ENCODE results near the gene HOXA13. TPM values are rescaled to one million over a fixed set of nuclear protein-coding genes. Genes with fewer than 3 reads are reported as not detected.

The HOXA13 gene
- total and polyA plus RNA-seq, 10 of the 15 experiments (the other 5 are each of a cell fraction or from before 2014, with no cell fraction given) = not detected

DNA sequence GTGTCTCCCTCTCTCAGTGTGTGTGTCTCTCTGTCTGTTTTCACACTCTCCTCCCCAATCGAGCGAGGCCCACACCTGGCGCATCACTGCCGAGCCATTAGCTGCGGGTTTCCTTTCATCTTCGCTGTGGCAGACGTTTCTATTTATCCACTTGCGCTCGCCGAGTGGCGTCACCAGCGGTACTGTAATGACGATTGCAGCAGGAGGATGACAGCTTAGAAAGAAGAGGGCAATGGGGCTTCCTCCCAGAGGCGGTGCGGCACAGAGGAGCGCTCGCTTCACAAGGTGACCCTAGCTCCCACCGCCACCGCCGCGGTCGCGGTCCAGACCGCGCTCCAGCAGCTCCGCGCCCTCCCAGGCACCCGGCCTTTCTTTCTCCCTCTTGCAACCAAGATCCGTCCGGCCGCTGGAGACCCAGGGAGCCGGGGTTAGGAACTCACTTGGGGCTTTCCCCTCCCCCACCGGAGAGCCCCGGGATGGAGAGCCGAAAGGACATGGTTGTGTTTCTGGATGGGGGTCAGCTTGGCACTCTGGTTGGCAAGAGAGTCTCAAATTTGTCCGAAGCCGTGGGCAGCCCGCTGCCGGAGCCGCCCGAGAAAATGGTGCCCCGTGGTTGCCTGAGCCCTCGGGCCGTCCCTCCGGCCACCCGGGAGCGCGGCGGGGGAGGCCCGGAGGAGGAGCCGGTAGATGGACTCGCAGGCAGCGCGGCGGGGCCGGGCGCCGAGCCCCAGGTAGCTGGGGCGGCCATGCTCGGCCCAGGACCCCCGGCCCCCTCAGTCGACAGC lies 42.9 kb upstream of the HOXA13 start, which contains the start of gene EVX1:
Gene EVX1 (plus strand): TSS at position 248 of the 785 bp plus-strand sequence. CDS start 229 bp downstream, at position 477.
- Histone ChIP-seq H3K4me2 (ENCODE audit: control insufficient read depth, insufficient read depth) (no peak within 1 kb of the TSS), H3K4me3 (no peak within 1 kb of the TSS), H3K4me1 (ENCODE audit: control insufficient read depth, insufficient read depth, low read length) (no peaks in the 10 kb centered on the region), H4K20me1 (ENCODE audit: control insufficient read depth, insufficient read depth) (no peaks in the 10 kb centered on the region), H3K9ac (ENCODE audit: control insufficient read depth, insufficient read depth, low read length) (no peak within 1 kb of the TSS), H3K36me3 (ENCODE audit: control insufficient read depth in 2 of 2, insufficient read depth in 2 of 2, low read length in 1 of 2) (no peaks in the 10 kb centered on the region), H3K79me2 (ENCODE audit: control insufficient read depth, insufficient read depth, low read length) (no peaks in the 10 kb centered on the region), H3K27ac (ENCODE audit: control insufficient read depth, insufficient read depth) (no peak within 1 kb of the TSS), H3K9me3 (replicated peaks; ENCODE audit: control insufficient read depth, insufficient read depth, low read length) (no peaks in the 10 kb centered on the region; the same call in 2 of the 3 replicates), H2AFZ (ENCODE audit: control insufficient read depth, low read depth, low read length) (no peak within 1 kb of the TSS), H3K27me3 (replicated peaks in 1 of 2; ENCODE audit: control insufficient read depth in 2 of 2, insufficient read depth in 2 of 2, low read length in 1 of 2) (peaks cover 25 to 26% of the 10 kb centered on the region in 2 experiments)
- in situ Hi-C loops (cut with MboI) = no loop called here
- 13% methylated on average over 50 of the region's 62 CpGs for WGBS (ENCODE audit: insufficient coverage, insufficient replicate concordance, low lambda C conversion rate, missing lambda C conversion rate)
- ATAC-seq = no peak
- no peak for DNase-seq (ENCODE audit: low read depth, low spot score)
- no peak for FAIRE-seq
- ChIA-PET CTCF (interaction anchor here (0.6 kb wide), 1 partner anchor 212 kb away, joined by 4 read pairs; no protein-coding TSS in a partner anchor), RAD21 (ENCODE audit: unreplicated experiment) (interaction anchor here (0.5 kb wide), 1 partner anchor 24 kb away, joined by 3 read pairs; no protein-coding TSS in a partner anchor), POLR2A (no interaction called here), SMC1A (ENCODE audit: uncharacterized antibody, unreplicated experiment) (no interaction called here)
- no TSS peak for BruUV-seq (replicated peaks)
- TF ChIP-seq RAD51 (IDR thresholded peaks at IDR 0.05) (no peak), SRF (IDR thresholded peaks at IDR 0.05; ENCODE audit: low read depth in 2 of 2, low read length in 2 of 2) (no peak), TCF12 (IDR thresholded peaks at IDR 0.05; ENCODE audit: low read depth, low read length) (no peak), BRCA1 (IDR thresholded peaks at IDR 0.05; ENCODE audit: low read depth, low read length) (no peak), KAT2A (conservative IDR thresholded peaks at IDR 0.05; ENCODE audit: control insufficient read depth, low read depth, low read length) (no peak)
- TF ChIP-seq, protein P1, sequence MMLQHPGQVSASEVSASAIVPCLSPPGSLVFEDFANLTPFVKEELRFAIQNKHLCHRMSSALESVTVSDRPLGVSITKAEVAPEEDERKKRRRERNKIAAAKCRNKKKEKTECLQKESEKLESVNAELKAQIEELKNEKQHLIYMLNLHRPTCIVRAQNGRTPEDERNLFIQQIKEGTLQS (IDR thresholded peaks at IDR 0.05; ENCODE audit: borderline replicate concordance, extremely low read depth, low read depth, low read length) = no peak
- TF ChIP-seq, protein P2, sequence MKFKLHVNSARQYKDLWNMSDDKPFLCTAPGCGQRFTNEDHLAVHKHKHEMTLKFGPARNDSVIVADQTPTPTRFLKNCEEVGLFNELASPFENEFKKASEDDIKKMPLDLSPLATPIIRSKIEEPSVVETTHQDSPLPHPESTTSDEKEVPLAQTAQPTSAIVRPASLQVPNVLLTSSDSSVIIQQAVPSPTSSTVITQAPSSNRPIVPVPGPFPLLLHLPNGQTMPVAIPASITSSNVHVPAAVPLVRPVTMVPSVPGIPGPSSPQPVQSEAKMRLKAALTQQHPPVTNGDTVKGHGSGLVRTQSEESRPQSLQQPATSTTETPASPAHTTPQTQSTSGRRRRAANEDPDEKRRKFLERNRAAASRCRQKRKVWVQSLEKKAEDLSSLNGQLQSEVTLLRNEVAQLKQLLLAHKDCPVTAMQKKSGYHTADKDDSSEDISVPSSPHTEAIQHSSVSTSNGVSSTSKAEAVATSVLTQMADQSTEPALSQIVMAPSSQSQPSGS (IDR thresholded peaks at IDR 0.05; ENCODE audit: low read length) = no peak
- TF ChIP-seq, protein P3, sequence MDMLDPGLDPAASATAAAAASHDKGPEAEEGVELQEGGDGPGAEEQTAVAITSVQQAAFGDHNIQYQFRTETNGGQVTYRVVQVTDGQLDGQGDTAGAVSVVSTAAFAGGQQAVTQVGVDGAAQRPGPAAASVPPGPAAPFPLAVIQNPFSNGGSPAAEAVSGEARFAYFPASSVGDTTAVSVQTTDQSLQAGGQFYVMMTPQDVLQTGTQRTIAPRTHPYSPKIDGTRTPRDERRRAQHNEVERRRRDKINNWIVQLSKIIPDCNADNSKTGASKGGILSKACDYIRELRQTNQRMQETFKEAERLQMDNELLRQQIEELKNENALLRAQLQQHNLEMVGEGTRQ (IDR thresholded peaks at IDR 0.05; ENCODE audit: borderline replicate concordance, low read depth, low read length) = no peak
- intact Hi-C loops (cut with micrococcal nuclease; ENCODE audit: unreplicated experiment) = no loop called here
